Neural progenitor cell (in vitro differentiated cells): Measurements from ENCODE around the gene GINS1. TPM values are rescaled to one million over a fixed set of nuclear protein-coding genes. Genes with fewer than 3 reads are reported as not detected.

Source experiments
- DNase-seq: peaks from one replicate; pipeline ENCODE4 v3.0.0-alpha.2; 2016; ENCODE audit warnings: low spot score
- H2AFZ ChIP-seq: fragments of 200-600 bp; sonication (generic); replicated peaks from 2 replicates; pipeline ENCODE4 v1.6.1; 2016; ENCODE audit warnings: antibody characterized with exemption
- H3F3A ChIP-seq: fragments of 200-600 bp; sonication (generic); 2 replicates; pipeline ENCODE4 v1.6.1; 2016; ENCODE audit warnings: antibody characterized with exemption, low read depth
- H3K27ac ChIP-seq: fragments of 200-600 bp; sonication (generic); 2 replicates; pipeline ENCODE4 v1.5.1; 2016; ENCODE audit warnings: mild to moderate bottlenecking
- H3K27me3 ChIP-seq: fragments of 200-600 bp; sonication (generic); 2 replicates; pipeline ENCODE4 v1.6.1; 2016; ENCODE audit warnings: mild to moderate bottlenecking, moderate library complexity
- H3K36me3 ChIP-seq: fragments of 200-600 bp; sonication (generic); 2 replicates; pipeline ENCODE4 v1.5.1; 2016
- H3K4me1 ChIP-seq: fragments of 200-600 bp; sonication (generic); 2 replicates; pipeline ENCODE4 v1.6.1; 2016; ENCODE audit warnings: mixed run types
- H3K4me2 ChIP-seq: fragments of 200-600 bp; sonication (generic); 2 replicates; pipeline ENCODE4 v1.6.1; 2016
- H3K4me3 ChIP-seq: fragments of 200-600 bp; sonication (generic); 2 replicates; pipeline ENCODE4 v1.5.1; 2016
- H3K79me2 ChIP-seq: fragments of 200-600 bp; sonication (generic); 2 replicates; pipeline ENCODE4 v1.6.1; 2016; ENCODE audit warnings: low read depth
- H3K9ac ChIP-seq: fragments of 200-600 bp; sonication (generic); 2 replicates; pipeline ENCODE4 v1.6.1; 2016
- H3K9me3 ChIP-seq: fragments of 200-600 bp; sonication (generic); 2 replicates; pipeline ENCODE4 v1.5.1; 2016; ENCODE audit warnings: low read depth
- H4K20me1 ChIP-seq: fragments of 200-600 bp; sonication (generic); 2 replicates; pipeline ENCODE4 v1.6.1; 2016; ENCODE audit warnings: low read depth
- H3K27ac Mint-ChIP-seq: 3 replicates; pipeline ENCODE4 v1.8.0; 2021; ENCODE audit warnings: mixed read lengths
- H3K27me3 Mint-ChIP-seq: 2 replicates; pipeline ENCODE4 v1.8.0; 2022; ENCODE audit warnings: low read depth, mild to moderate bottlenecking, inconsistent platforms, moderate library complexity, mixed read lengths; ENCODE audit not compliant: insufficient read depth
- H3K36me3 Mint-ChIP-seq: 3 replicates; pipeline ENCODE4 v1.8.0; 2021; ENCODE audit warnings: mixed read lengths
- H3K4me1 Mint-ChIP-seq: 3 replicates; pipeline ENCODE4 v1.8.0; 2021; ENCODE audit warnings: mixed read lengths
- H3K4me3 Mint-ChIP-seq: 3 replicates; pipeline ENCODE4 v1.8.0; 2021; ENCODE audit warnings: mild to moderate bottlenecking, moderate library complexity, mixed read lengths
- H3K9me3 Mint-ChIP-seq: 3 replicates; pipeline ENCODE4 v1.8.0; 2020; ENCODE audit warnings: mixed read lengths
- CTCF ChIP-seq: fragments of 200-600 bp; sonication (generic); IDR thresholded peaks from 2 replicates; pipeline ENCODE4 v1.5.1; 2017; ENCODE audit warnings: antibody characterized with exemption, mild to moderate bottlenecking
- EZH2 ChIP-seq: fragments of 200-600 bp; sonication (generic); IDR thresholded peaks from 2 replicates; pipeline ENCODE4 v1.6.1; 2017; ENCODE audit warnings: antibody characterized with exemption, mild to moderate bottlenecking, moderate library complexity
- EZH2phosphoT487 ChIP-seq: fragments of 200-600 bp; sonication (generic); IDR thresholded peaks from 2 replicates; pipeline ENCODE4 v1.6.1; 2017; ENCODE audit warnings: antibody characterized with exemption
- total RNA-seq: library from RNA; depleted of rRNA; stranded (reverse); fragments of >200 nt; gene quantifications from 2 replicates; pipeline ENCODE4 v1.2.3, GENCODE V29; 2015; ENCODE audit warnings: low replicate concordance

GINS1 gene
- total RNA-seq, 1 donor from 2014 or later: 69.6 TPM

- DNase-seq: no peak
Observed at GRCh38 chr20:25497586-25498279, 90.3 kb downstream of the GINS1 start.

More at GRCh38 chr20:25497586-25498279, 90.3 kb downstream of the GINS1 start:
- Histone ChIP-seq H3K27ac (no peak overlapping the region), H4K20me1 (no peaks in the 10 kb centered on the region), H3K4me1 (no peaks in the 10 kb centered on the region), H3K36me3 (no peaks in the 10 kb centered on the region), H3K9me3 (no peaks in the 10 kb centered on the region), H3F3A (no peaks in the 10 kb centered on the region), H3K4me2 (no peak overlapping the region), H3K27me3 (no peaks in the 10 kb centered on the region), H3K79me2 (no peaks in the 10 kb centered on the region), H3K4me3 (no peak overlapping the region), H3K9ac (no peak overlapping the region), H2AFZ (no peak overlapping the region)
- TF ChIP-seq EZH2 (no peak), CTCF (no peak), EZH2phosphoT487 (no peak)
- H3K9me3 Mint-ChIP-seq: no peaks in the 10 kb centered on the region
- H3K27me3 Mint-ChIP-seq: peaks cover 3% of the 10 kb centered on the region
- H3K4me3 Mint-ChIP-seq: no peak overlapping the region
- H3K4me1 Mint-ChIP-seq: no peaks in the 10 kb centered on the region
- H3K36me3 Mint-ChIP-seq: peaks cover 15% of the 10 kb centered on the region
- no peak overlapping the region for H3K27ac Mint-ChIP-seq

Other genes starting within 250 kb of the GINS1 start
- 32.3 and 60.1 TPM in 2 replicates for gene ENTPD6, start 212.0 kb upstream of the GINS1 start, total RNA-seq
- 40.9 and 76.7 TPM in 2 replicates for gene PYGB, start 159.6 kb upstream of the GINS1 start, total RNA-seq
- gene ABHD12, start 16.8 kb upstream of the GINS1 start, total RNA-seq: 20.8 and 29.8 TPM in 2 replicates
- 21.5 and 32.2 TPM in 2 replicates for gene NINL, start 177.9 kb downstream of the GINS1 start, total RNA-seq
- 3.5 and 3.8 TPM in 2 replicates for gene NANP, start 216.3 kb downstream of the GINS1 start, total RNA-seq